HEK293 (cell line): ENCODE measurements around the gene SRL.

ENCODE experiments used
- KLF9 ChIP-seq: fragments of 450-650 bp; formaldehyde crosslinking; IDR thresholded peaks from 2 replicates; pipeline ENCODE4 v1.5.1; 2016; ENCODE audit warnings: missing biosample characterization, missing genetic modification characterization, low read depth
- YY1 ChIP-seq: fragments of 450-650 bp; formaldehyde crosslinking; IDR thresholded peaks from 2 replicates; pipeline ENCODE4 v1.5.1; 2018; ENCODE audit warnings: missing biosample characterization, missing genetic modification characterization
- ZBTB20 ChIP-seq: fragments of 450-650 bp; formaldehyde crosslinking; IDR thresholded peaks from 2 replicates; pipeline ENCODE4 v1.5.1; 2016; ENCODE audit warnings: missing biosample characterization, missing genetic modification characterization
- ZNF114 ChIP-seq: fragments of 450-650 bp; formaldehyde crosslinking; IDR thresholded peaks from 2 replicates; pipeline ENCODE4 v1.5.0; 2017; ENCODE audit warnings: missing biosample characterization, missing genetic modification characterization
- ZNF747 ChIP-seq: fragments of 450-650 bp; formaldehyde crosslinking; IDR thresholded peaks from 2 replicates; pipeline ENCODE4 v1.5.1; 2016; ENCODE audit warnings: missing biosample characterization, missing genetic modification characterization
- ZNF777 ChIP-seq: fragments of 450-650 bp; formaldehyde crosslinking; IDR thresholded peaks from 2 replicates; pipeline ENCODE4 v1.5.1; 2017; ENCODE audit warnings: missing biosample characterization, missing genetic modification characterization, borderline replicate concordance
- ZNF785 ChIP-seq: fragments of 450-650 bp; formaldehyde crosslinking; IDR thresholded peaks from 2 replicates; pipeline ENCODE4 v1.5.1; 2016; ENCODE audit warnings: missing biosample characterization, missing genetic modification characterization
- TF ChIP-seq, protein P1 (sequence below): fragments of 450-650 bp; formaldehyde crosslinking; IDR thresholded peaks from 2 replicates; pipeline ENCODE4 v1.5.1; 2016; ENCODE audit warnings: missing biosample characterization, missing genetic modification characterization
- TF ChIP-seq, protein P2 (sequence below): fragments of 450-650 bp; formaldehyde crosslinking; IDR thresholded peaks from 2 replicates; pipeline ENCODE4 v1.5.1; 2016; ENCODE audit warnings: missing biosample characterization, missing genetic modification characterization

DNA sequence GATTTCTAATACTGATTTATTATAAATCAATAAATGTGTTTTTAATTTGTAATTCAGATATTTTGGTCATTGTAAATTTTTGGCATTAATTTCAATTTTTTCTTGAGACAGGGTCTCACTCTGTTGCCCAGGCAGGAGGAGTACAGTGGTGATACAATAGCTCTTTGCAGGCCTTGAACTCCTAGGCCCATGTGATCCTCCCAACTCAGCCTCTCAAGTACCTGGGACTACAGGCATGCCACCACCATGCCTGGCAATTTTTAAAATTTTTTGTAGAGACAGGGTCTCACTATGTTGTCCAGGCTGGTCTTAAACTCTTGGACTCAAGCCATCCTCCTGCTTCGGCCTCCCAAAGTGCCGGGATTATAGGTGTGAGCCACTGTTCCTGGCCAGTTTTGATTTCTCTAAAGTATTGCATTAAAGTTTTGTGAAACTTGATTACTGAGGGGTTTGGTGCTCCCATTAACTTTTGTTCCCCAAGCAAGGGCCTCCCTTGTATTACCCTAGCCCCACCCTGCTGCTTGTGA lies 36.2 kb upstream of the SRL start:
- TF ChIP-seq, protein P1, sequence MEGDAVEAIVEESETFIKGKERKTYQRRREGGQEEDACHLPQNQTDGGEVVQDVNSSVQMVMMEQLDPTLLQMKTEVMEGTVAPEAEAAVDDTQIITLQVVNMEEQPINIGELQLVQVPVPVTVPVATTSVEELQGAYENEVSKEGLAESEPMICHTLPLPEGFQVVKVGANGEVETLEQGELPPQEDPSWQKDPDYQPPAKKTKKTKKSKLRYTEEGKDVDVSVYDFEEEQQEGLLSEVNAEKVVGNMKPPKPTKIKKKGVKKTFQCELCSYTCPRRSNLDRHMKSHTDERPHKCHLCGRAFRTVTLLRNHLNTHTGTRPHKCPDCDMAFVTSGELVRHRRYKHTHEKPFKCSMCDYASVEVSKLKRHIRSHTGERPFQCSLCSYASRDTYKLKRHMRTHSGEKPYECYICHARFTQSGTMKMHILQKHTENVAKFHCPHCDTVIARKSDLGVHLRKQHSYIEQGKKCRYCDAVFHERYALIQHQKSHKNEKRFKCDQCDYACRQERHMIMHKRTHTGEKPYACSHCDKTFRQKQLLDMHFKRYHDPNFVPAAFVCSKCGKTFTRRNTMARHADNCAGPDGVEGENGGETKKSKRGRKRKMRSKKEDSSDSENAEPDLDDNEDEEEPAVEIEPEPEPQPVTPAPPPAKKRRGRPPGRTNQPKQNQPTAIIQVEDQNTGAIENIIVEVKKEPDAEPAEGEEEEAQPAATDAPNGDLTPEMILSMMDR (tag by site-specific recombination) = no peak
- TF ChIP-seq ZNF777 (tag by site-specific recombination) (no peak), ZNF747 (tag by site-specific recombination) (no peak), ZBTB20 (tag by site-specific recombination) (no peak), YY1 (tag by site-specific recombination) (no peak), KLF9 (tag by site-specific recombination) (no peak), ZNF114 (no peak), ZNF785 (tag by site-specific recombination) (no peak)
- TF ChIP-seq, protein P2, sequence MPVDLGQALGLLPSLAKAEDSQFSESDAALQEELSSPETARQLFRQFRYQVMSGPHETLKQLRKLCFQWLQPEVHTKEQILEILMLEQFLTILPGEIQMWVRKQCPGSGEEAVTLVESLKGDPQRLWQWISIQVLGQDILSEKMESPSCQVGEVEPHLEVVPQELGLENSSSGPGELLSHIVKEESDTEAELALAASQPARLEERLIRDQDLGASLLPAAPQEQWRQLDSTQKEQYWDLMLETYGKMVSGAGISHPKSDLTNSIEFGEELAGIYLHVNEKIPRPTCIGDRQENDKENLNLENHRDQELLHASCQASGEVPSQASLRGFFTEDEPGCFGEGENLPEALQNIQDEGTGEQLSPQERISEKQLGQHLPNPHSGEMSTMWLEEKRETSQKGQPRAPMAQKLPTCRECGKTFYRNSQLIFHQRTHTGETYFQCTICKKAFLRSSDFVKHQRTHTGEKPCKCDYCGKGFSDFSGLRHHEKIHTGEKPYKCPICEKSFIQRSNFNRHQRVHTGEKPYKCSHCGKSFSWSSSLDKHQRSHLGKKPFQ (tag by site-specific recombination) = no peak
